Upper lobe of left lung (tissue), 6 donors: ENCODE results near the gene PIP4K2B. TPM values are rescaled to one million over a fixed set of nuclear protein-coding genes. Genes with fewer than 3 reads are reported as not detected.
A peak's percentile ranks its signal among the peaks of the same experiment; 100 is the strongest.

Experiments
- ATAC-seq, 2 donors: fragments of 200-7000 bp; cut with Tn5 transposase; one replicate each; pipeline ENCODE4 v1.9.1; 2022; ENCODE audit warnings: mild to moderate bottlenecking in 2 of 2, moderate library complexity in 2 of 2; ENCODE audit not compliant: low FRiP score in 2 of 2
- DNase-seq, 2 donors: peaks; one replicate each; pipeline ENCODE4 v3.0.0-alpha.2; 2019 to 2020
- H3K27ac ChIP-seq, 4 donors: fragments of 200-600 bp; sonication (generic); one replicate each; pipeline ENCODE4 v1.5.1; 2016 to 2019
- H3K27me3 ChIP-seq, 4 donors: fragments of 200-600 bp; sonication (generic); one replicate each; pipeline ENCODE4 v1.5.1; 2017 to 2019
- H3K36me3 ChIP-seq, 4 donors: fragments of 200-600 bp; sonication (generic); one replicate each; pipeline ENCODE4 v1.5.1; 2016 to 2019
- H3K4me1 ChIP-seq, 4 donors: fragments of 200-600 bp; sonication (generic); one replicate each; pipeline ENCODE4 v1.5.1; 2018 to 2019
- H3K4me3 ChIP-seq, 4 donors: fragments of 200-600 bp; sonication (generic); one replicate each; pipeline ENCODE4 v1.5.1; 2017 to 2019; ENCODE audit warnings: mild to moderate bottlenecking in 2 of 4, moderate library complexity in 1 of 4
- H3K9me3 ChIP-seq, 4 donors: fragments of 200-600 bp; sonication (generic); one replicate each; pipeline ENCODE4 v1.5.1; 2018 to 2019
- EP300 ChIP-seq, 4 donors: sonication (generic); formaldehyde crosslinking; IDR thresholded peaks; one replicate each; pipeline ENCODE4 v1.5.1; 2017; ENCODE audit warnings: antibody characterized with exemption in 4 of 4, control low read depth in 2 of 4
- POLR2A ChIP-seq, 4 donors: fragments of 450-650 bp; IDR thresholded peaks; one replicate each; pipeline ENCODE4 v1.5.1; 2016 to 2017; ENCODE audit warnings: antibody characterized with exemption in 4 of 4, mild to moderate bottlenecking in 2 of 4
- POLR2AphosphoS5 ChIP-seq, 2 donors: sonication (generic); formaldehyde crosslinking; IDR thresholded peaks; one replicate each; pipeline ENCODE4 v1.5.1; 2017; ENCODE audit warnings: antibody characterized with exemption in 2 of 2
- WGBS, 2 donors: methylation state at CpG; one replicate each; pipeline ENCODE4 v1.1.5; 2017 to 2018; 5-methylcytosine and 5-hydroxymethylcytosine counted together
- total RNA-seq, 6 donors: library from RNA; depleted of rRNA in 4 of 6; stranded (reverse); fragments of >200 nt in 4 of 6; gene quantifications; one replicate each; pipeline versions ENCODE4 v1.1.0 to v1.2.1, GENCODE V29; 2016 to 2021
- TF ChIP-seq, protein P1 (sequence below), 6 experiments: fragments of 450-650 bp in 4 of 6; fragments of 200-600 bp in 2 of 6; sonication (generic) in 2 of 6; IDR thresholded peaks; one replicate each; pipeline ENCODE4 v1.5.1; 2016 to 2019; ENCODE audit warnings: antibody characterized with exemption in 6 of 6
- donor health status: DM: no; HTN: no; CAD: no; lungs with moderate emphysema.
- donor health status: DM: no; HTN: yes; CAD: no; lungs with severe emphysema.

PIP4K2B gene
- total RNA-seq, 6 donors from 2014 or later: 36.3 to 67.1 (median 38.8) TPM

DNA sequence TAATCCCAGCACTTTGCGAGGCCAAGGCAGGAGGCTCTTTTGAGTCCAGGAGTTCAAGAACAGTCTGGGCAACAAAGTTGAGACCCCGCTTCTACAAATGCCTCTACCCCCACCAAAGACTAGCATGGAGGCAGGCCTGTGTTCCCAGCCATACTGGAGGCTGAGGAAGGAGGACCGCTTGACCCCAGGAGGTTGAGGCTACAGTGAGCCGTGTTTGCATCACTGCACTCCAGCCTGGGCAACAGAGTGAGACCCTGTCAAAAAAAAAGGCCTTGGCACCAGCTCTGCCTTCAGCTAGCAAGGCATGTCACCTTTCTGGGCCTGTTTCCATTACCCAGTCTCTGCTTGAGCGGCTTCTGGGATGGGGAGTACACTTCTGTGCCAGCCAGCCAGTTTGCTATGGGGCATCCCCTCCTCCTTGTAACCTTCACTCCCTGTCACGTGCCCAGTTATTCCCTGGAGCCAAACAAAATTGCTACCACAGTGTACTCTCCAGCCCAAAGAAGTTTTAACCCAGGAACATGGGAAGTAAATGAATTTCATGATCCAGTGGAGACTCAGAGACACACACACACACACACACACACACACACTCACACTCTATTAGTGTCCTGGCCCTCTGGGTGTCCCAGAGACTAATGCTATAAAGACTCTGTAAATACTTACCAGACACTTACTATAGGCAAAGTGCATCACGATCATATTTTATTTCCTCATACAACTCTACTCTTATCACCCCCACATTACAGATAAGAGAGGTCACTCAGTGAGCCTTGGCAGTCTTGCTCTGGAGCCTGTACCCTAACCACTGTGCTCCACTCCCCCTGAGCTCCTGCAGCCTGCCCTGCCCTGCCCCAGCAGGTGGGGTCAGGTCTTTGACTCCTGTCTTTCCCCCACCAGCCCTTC is 66.7 kb downstream of the PIP4K2B start:
- 37 to 83% methylated on average over 2 to 7 of the region's 7 CpGs for WGBS, 2 donors
- peaks cover 31 to 63% (median 46%) of the 10 kb centered on the region in 4 donors for H3K4me1 ChIP-seq
- ATAC-seq: no peak

GRCh38 chr17:38731526-38732294 is 67.6 kb downstream of the PIP4K2B start:
- Histone ChIP-seq H3K27me3 (no peaks in the 10 kb centered on the region), H3K9me3 (no peaks in the 10 kb centered on the region), H3K36me3 (peaks cover 0 to 36% (median 24%) of the 10 kb centered on the region in 4 donors), H3K27ac (peak overlapping the region; percentile 86 to 91 (median 90)), H3K4me3 (peak overlapping the region in 1 of 4 donors; percentile 92), H3K4me1 (peaks cover 31 to 63% (median 47%) of the 10 kb centered on the region in 4 donors)
- TF ChIP-seq POLR2AphosphoS5 (IDR thresholded peaks at IDR 0.05): no peak
- TF ChIP-seq, protein P1, sequence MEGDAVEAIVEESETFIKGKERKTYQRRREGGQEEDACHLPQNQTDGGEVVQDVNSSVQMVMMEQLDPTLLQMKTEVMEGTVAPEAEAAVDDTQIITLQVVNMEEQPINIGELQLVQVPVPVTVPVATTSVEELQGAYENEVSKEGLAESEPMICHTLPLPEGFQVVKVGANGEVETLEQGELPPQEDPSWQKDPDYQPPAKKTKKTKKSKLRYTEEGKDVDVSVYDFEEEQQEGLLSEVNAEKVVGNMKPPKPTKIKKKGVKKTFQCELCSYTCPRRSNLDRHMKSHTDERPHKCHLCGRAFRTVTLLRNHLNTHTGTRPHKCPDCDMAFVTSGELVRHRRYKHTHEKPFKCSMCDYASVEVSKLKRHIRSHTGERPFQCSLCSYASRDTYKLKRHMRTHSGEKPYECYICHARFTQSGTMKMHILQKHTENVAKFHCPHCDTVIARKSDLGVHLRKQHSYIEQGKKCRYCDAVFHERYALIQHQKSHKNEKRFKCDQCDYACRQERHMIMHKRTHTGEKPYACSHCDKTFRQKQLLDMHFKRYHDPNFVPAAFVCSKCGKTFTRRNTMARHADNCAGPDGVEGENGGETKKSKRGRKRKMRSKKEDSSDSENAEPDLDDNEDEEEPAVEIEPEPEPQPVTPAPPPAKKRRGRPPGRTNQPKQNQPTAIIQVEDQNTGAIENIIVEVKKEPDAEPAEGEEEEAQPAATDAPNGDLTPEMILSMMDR (IDR thresholded peaks at IDR 0.05): no peak
- no peak for TF ChIP-seq EP300 (IDR thresholded peaks at IDR 0.05)
- no peak for TF ChIP-seq POLR2A (IDR thresholded peaks at IDR 0.05)
- no peak for DNase-seq
- no peak for ATAC-seq
- WGBS, 2 donors: 53 to 73% methylated on average over 5 to 8 of the region's 8 CpGs

More for the DNA sequence above, 66.7 kb downstream of the PIP4K2B start:
- H3K27ac ChIP-seq: peak overlapping the region in 3 of 4 donors; percentile 22 to 91 (median 90)
- H3K36me3 ChIP-seq: peaks cover 0 to 40% (median 29%) of the 10 kb centered on the region in 4 donors
- TF ChIP-seq POLR2AphosphoS5 (IDR thresholded peaks at IDR 0.05) (no peak), EP300 (IDR thresholded peaks at IDR 0.05) (no peak), POLR2A (IDR thresholded peaks at IDR 0.05) (no peak)
- TF ChIP-seq, protein P1 (IDR thresholded peaks at IDR 0.05): no peak
- H3K4me3 ChIP-seq: no peak overlapping the region
- peak in 1 of 2 donors; percentile 59 for DNase-seq
- no peaks in the 10 kb centered on the region for H3K27me3 ChIP-seq
- no peaks in the 10 kb centered on the region for H3K9me3 ChIP-seq

GRCh38 chr17:38730526-38731379 is 68.6 kb downstream of the PIP4K2B start:
- ATAC-seq: peak; percentile 22 to 67
- Histone ChIP-seq H3K27ac (peak overlapping the region; percentile 86 to 91 (median 90)), H3K4me3 (peak overlapping the region; percentile 62 to 92 (median 83)), H3K36me3 (peaks cover 0 to 28% (median 19%) of the 10 kb centered on the region in 4 donors), H3K4me1 (peaks cover 31 to 63% (median 47%) of the 10 kb centered on the region in 4 donors), H3K27me3 (no peaks in the 10 kb centered on the region), H3K9me3 (no peaks in the 10 kb centered on the region)
- DNase-seq: peak; percentile 88
- 6 to 15% methylated on average over 18 to 27 of the region's 27 CpGs for WGBS, 2 donors
- TF ChIP-seq POLR2AphosphoS5 (IDR thresholded peaks at IDR 0.05) (peak; percentile 13 to 26), EP300 (IDR thresholded peaks at IDR 0.05) (no peak), POLR2A (IDR thresholded peaks at IDR 0.05) (no peak)

DNA sequence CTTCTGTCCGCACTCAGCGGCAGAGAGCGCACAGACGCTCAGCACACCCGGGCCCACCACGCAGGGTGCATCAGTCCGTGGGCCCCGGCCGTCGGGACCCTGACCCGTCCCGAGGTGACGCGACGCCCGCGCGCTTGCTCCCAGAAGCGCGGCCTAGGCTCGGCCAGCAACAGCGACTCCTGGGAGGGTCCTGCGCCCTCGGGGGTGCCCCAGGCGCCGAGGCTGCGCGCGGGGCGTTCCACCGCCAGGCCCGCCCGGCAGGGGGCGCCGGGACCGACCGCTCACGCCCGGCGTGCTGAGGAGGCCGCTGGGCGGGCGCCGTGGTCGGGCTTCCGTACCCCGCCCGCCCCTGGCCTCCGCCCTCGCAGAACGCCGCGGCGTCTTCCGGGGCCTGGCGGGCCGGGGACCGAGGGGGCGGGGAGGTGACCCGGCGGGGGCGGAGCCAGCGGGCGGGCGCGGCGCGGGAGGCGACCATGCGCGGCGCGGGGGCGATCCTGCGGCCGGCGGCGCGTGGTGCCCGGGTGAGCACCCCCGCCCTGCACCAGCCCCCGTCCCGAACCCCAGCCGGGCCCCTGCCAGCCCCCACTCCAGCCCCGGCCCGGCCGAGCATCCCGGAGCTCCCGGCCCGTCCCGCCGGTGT is 69.3 kb downstream of the PIP4K2B start, which contains the start of gene CISD3:
Gene CISD3, plus strand, starts transcription at position 456 of the 640 bp plus-strand sequence. Its CDS starts 18 bp downstream, at position 474.
- H3K36me3 ChIP-seq: peaks cover 2 to 29% (median 17%) of the 10 kb centered on the region in 4 donors
- H3K27ac ChIP-seq: peak within 1 kb of the TSS; percentile 86 to 91 (median 90)
- TF ChIP-seq, protein P1 (IDR thresholded peaks at IDR 0.05): peak; percentile 95 to 99 (median 99)
- peak in 2 of 4 donors; percentile 26 to 55 for TF ChIP-seq POLR2A (IDR thresholded peaks at IDR 0.05)
- no peak for TF ChIP-seq EP300 (IDR thresholded peaks at IDR 0.05)
- TF ChIP-seq POLR2AphosphoS5 (IDR thresholded peaks at IDR 0.05): peak in 1 of 2 donors; percentile 46
- peak; percentile 89 to 96 for ATAC-seq
- no peaks in the 10 kb centered on the region for H3K9me3 ChIP-seq
- H3K4me3 ChIP-seq: peak within 1 kb of the TSS; percentile 62 to 92 (median 83)
- 0 to 1% methylated on average over 12 to 35 of the region's 92 CpGs for WGBS, 2 donors
- no peaks in the 10 kb centered on the region for H3K27me3 ChIP-seq
- H3K4me1 ChIP-seq: peaks cover 28 to 66% (median 47%) of the 10 kb centered on the region in 4 donors
- peak; percentile 90 to 98 for DNase-seq
